HEK293T (cell line): Measurements from ENCODE around the gene ANKS1A.

Experiments
- ARNT ChIP-seq: fragments of 450-650 bp; IDR thresholded peaks from 2 replicates; pipeline ENCODE4 v1.6.1; 2017; ENCODE audit warnings: mild to moderate bottlenecking
- ELF4 ChIP-seq: fragments of 450-650 bp; IDR thresholded peaks from 2 replicates; pipeline ENCODE4 v1.6.1; 2017; ENCODE audit warnings: antibody characterized with exemption
- HDGF ChIP-seq: fragments of 450-650 bp; IDR thresholded peaks from 2 replicates; pipeline ENCODE4 v1.6.1; 2017; ENCODE audit warnings: antibody characterized with exemption, borderline replicate concordance
- PKNOX1 ChIP-seq: fragments of 450-650 bp; IDR thresholded peaks from 2 replicates; pipeline ENCODE4 v1.6.1; 2016
- SP1 ChIP-seq: fragments of 450-650 bp; IDR thresholded peaks from 2 replicates; pipeline ENCODE4 v1.6.1; 2017
- SUZ12 ChIP-seq: fragments of 450-650 bp; IDR thresholded peaks from 2 replicates; pipeline ENCODE4 v1.6.1; 2016; ENCODE audit warnings: mild to moderate bottlenecking
- TARDBP ChIP-seq: fragments of 450-650 bp; IDR thresholded peaks from 2 replicates; pipeline ENCODE4 v1.6.1; 2016

- TF ChIP-seq ARNT: no peak
- no peak for TF ChIP-seq PKNOX1
- TF ChIP-seq TARDBP: no peak
- no peak for TF ChIP-seq SUZ12
- TF ChIP-seq ELF4: no peak
- no peak for TF ChIP-seq SP1
- TF ChIP-seq HDGF: no peak
Observed at GRCh38 chr6:35026434-35027222, 137.6 kb downstream of the ANKS1A start.
